22Rv1 (cell line): ENCODE results near the gene RPL10A.

Experiments
- ZFX ChIP-seq: fragments of 450-650 bp; IDR thresholded peaks from 2 replicates; pipeline ENCODE4 v1.6.1; 2017; ENCODE audit warnings: antibody characterized with exemption, borderline replicate concordance
- TF ChIP-seq, protein P1 (sequence below): fragments of 450-650 bp; IDR thresholded peaks from 2 replicates; pipeline ENCODE4 v1.5.1; 2017; ENCODE audit warnings: mild to moderate bottlenecking

DNA sequence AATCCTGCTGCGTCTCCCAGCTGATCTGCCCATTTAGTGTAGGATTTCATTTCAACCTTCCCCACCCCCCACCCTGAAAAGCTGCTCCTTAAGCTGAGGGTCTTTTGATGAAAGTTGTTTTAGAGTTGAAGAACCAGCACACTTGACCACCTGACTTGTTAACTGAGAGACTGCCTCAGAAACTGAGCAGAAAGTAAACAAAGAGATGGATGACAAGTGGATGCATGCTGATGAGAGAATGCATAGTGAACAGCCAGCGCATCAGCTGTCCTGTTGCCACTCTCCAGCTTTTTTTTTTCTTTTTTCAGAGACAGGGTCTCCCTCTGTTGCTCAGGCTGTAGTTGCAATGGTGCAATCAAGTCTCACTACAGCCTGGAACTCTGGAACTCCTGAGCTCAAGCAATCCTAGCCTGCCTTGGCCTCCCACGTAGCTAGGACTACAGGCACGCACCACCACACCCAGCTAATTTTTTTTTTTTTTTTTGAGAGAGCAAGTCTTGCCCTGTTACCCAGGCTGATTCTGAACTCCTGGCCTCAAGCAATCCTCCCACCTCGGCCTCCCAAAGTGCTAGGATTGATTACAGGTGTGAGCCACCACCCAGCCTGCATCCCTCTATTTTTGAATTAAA lies 9.5 kb downstream of the RPL10A start:
- TF ChIP-seq, protein P1, sequence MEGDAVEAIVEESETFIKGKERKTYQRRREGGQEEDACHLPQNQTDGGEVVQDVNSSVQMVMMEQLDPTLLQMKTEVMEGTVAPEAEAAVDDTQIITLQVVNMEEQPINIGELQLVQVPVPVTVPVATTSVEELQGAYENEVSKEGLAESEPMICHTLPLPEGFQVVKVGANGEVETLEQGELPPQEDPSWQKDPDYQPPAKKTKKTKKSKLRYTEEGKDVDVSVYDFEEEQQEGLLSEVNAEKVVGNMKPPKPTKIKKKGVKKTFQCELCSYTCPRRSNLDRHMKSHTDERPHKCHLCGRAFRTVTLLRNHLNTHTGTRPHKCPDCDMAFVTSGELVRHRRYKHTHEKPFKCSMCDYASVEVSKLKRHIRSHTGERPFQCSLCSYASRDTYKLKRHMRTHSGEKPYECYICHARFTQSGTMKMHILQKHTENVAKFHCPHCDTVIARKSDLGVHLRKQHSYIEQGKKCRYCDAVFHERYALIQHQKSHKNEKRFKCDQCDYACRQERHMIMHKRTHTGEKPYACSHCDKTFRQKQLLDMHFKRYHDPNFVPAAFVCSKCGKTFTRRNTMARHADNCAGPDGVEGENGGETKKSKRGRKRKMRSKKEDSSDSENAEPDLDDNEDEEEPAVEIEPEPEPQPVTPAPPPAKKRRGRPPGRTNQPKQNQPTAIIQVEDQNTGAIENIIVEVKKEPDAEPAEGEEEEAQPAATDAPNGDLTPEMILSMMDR, result no peak
- no peak for TF ChIP-seq ZFX
